Measurements from ENCODE around the gene STX16.

STX16 gene

DNA sequence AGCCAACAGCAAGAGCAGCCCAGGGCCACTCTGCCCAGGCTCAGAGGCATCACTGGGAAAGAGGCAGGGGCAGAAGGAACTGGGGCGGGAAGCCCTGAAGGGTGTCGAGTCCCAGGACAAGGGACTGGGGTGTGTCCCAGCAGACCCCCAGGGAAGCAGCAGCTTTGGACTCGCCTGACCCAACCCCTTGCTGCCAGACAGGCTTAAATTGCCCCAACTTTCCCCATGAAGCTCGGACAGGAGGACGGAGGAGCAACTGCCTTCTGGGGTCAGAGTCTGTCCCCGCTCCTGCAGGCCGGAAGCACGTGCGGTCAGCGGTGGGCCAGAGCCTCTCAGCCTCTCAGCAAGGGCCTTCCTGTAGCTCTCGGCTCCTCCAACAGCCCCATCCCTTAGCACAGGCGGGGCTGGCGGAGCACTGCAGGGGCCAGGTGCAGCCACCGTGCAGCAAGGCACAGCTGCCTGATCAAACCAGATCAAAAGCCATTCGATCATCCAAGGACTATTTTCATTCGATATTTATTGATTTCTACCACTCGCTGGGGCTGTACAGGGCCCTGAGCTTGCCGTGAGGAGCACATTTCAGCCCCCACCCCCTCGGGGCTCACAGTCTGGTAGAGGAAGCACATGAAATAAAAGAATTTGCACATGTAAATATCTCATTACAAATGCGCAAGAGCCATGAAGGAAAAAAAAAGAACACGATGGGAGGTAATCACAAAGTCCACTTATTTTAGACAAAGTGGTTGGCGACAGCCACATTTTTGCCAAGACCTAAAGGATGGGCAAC is 31.8 kb upstream of the STX16 start:
- no peak for DNase-seq

DNA sequence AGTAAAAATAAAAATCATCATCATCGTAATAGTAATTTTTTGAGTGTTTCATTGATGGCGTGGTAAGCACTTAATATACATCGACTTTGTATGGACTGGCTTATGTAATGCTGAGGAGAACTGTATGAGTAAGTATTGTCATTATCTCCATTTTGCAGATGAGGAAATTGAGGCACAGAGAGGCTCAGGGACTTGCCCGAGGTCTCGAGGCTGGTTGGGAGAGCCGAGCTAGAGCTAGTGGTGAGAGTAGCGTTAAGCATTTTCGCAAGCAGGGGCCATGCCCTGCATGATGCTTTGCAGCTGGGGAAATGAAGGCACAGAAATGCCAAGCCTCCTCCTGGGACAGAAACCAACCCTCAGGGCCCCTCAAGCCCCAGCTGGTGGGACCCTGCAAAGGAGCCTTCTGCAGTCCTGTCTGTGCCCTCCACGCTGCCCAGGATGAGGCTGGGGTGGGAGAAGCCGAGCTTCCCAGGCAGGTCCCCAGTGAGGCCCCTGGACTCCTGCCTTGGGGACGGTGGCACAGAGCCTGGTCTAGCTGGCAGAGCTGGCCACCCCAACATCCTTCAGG is 31.1 kb upstream of the STX16 start:
- DNase-seq: no peak

GRCh38 chr20:58621906-58622548 is 29.1 kb upstream of the STX16 start:
- no peak for DNase-seq

- no peak for DNase-seq
Observed at GRCh38 chr20:58622671-58623578, 28.2 kb upstream of the STX16 start.

DNA sequence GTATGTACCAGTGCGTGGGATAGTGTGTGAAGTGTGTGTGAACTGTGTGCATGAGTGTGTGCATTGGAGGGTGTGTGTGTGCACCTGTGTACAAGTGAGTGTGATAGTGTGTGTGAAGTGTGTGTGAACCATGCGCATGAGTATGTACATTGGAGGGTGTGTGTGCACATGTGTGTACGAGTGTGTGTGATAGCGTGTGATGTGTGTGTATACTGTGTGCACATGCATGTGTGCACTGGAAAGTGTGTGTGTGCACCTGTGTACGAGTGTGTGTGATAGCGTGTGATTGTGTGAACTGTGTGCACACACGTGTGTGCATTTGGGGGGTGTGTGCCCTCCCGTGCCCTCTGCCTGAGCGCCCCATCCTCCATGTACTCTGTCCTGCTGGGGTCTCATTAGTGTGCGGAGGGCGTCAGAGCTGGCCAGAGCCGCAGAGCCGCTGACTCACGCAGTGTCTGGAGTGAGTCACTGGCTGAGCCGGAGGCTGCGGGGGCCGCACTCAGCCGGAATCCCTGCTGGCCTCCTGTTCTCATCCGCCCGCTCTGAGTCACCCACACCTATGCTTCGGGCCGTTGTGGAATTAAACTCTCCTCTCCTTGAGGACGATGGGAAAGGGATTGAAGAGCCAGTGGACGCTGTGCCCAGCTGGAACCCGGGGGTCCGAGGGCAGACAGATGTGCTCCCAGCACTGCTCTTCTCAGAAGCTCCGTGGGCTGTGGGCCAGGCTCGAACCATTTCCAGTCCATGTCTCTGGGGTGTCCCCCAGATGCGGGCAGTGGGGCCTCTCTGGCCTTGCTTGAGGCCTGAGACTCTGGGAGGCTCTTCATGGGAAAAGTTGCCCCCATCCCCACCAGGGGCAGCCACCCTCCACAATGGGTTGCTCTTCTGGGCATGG is 27.3 kb upstream of the STX16 start:
- DNase-seq: no peak

GRCh38 chr20:58624687-58625086 is 26.4 kb upstream of the STX16 start:
- DNase-seq: no peak

GRCh38 chr20:58625585-58625984 is 25.5 kb upstream of the STX16 start:
- no peak for DNase-seq

DNA sequence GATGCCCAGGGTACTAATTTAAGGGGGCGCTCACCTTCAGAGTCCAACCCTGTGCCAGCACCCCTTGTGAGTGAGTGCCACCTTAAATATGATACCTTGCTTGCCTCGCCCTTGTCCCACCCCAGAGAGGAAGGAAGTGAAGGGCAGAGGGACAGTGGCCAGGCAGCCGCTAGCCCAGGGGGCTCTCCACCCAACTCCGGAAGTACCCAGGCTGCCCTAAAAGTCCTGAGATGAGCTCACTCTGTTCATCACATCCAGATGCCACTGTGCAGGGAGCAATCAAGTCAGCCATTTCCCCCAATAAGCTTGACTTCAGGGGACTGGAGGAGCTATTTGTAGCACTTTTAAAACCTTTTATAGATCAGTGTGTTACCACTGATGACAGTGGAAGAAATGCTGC is 25.0 kb upstream of the STX16 start:
- no peak for DNase-seq

DNA sequence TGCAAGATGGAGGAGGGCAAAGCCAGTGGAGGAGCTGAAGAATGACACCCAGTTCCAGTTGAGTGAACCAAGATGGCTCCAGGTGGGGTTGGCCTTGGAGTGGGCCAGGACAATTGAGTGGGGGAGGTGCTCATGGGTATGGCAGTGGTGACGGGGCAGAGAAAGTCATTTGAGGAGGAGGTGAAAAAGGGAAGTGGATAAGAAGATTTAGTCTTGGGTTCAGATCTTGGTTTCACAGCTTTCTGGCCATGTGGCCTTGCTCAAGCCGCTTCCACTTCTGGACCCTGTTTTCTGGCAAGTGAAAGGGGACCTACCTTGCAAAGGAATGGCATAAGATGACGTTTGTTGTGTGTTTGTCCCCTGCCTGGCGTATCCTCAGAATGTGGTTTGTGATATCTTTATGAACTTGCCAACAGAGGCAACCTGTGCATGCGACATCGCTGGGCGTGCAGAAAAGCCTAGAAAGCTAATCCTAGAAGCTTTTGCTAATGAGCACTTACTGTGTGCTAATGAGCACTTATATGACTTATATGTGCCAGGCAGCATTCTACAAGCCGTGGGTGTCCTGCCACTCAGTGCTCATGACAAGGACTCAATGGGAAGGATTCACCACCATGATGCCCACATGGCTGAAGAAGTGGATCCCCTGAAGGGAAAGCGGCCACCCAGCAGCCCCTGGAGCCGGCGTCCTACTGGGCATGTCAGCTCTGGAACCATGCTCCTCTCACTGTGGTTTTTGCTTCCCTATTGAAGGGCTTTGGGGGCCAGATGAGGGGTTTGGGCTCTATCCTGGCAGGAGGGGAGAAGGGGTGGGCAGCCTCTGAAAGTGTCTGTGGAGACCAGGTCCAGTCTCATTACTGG is 23.6 kb upstream of the STX16 start:
- DNase-seq: no peak

- no peak for DNase-seq
Observed at GRCh38 chr20:58628491-58629214, 22.4 kb upstream of the STX16 start.

GRCh38 chr20:58629215-58629580 is 21.9 kb upstream of the STX16 start:
- DNase-seq: no peak

GRCh38 chr20:58630063-58630462 is 21.0 kb upstream of the STX16 start:
- no peak for DNase-seq

DNA sequence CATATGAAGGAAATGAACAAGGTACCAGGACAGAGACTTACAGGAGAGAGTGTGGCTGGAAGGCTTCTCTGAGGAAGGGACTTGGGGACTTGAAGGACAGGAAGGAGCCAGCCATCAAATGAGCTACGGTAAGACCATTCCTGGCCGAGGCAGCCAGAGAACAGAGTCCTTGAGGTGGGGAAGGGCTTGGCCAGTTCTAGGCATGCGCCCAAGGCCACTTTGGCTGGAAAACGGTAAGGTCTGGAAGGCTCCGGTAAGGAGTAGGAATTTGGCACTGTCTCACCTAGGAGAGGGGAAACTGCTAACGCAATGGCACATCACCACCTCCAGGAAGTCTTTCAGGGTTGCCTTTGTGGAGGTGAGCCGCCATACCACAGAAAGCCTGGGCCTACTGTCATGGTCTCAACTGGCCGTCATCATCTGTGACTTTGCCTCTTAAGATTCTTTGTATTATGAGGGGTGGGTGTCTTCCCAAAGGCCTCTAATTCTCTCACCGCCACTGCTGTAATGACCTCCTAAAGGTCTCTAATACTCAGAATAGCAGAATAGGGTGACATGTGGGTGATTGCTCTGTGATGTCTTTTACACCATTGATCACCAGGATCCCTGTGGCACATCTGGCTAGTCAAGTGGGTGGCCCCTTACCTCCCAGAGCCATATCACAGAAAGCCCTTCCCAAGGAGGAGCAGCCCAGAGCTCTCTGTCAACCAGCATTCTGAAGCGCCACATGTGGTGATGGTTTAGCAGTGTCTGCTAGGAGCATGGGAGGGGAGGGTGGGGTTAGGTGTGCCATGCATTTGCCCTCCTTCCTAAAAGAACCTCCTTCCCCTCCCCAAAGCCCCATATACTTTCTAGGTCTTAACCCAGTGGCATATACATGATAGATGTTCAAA is 17.7 kb upstream of the STX16 start:
- no peak for DNase-seq

DNA sequence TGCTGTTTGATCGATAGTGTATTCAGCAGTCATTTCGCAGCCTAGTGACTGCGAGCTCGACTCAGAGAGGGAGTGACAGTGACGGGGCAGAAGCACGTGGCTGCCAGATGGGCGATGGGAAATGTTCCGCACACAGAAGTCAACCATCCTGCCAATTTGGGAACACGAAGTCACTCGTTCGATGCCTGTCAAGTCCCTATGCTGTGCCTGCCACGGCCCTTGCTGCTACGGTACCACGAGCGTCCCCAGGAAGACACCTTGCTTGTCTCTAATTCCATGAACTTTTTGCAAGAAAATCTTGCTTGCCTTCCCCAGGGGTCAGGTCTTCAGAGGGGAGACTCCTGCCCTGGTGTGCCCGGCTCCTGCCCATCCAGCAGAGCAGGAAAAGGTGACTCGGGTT is 17.0 kb upstream of the STX16 start:
- DNase-seq: no peak

DNA sequence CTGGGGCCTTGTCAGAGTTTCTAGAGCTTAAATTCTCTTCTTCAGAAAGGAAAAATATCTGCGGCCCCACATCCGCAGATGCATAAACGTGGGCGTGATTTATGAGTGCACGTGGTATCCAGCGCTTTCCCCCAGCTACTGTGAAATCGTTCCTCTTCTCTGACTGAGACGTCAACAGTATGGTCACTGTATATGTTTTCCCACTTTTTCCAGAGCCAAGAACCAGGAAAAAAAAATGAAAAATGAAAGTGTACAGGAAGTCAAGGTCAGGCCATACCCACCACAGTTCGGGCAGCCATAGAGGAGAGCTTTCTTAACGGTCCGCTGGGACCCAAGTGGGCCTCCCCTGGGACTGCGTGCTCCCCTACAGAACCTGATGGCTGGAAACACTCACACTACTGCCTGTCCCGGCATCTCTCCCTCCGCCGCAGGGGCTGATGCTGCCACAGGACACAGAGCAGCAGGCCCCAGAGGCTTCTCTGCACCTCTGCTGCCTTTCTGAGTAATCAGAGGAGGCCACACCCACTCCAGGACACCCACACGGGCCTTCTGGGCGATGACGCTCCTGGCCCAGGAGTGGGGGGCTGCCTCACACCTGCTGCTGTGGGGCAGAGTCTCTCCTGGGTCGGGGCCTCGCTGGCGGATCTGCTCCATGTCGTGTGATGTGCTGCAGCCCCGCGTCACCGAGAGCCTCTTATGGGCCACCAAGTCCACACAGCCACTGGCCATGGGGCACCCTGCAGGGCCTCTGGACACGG is 16.4 kb upstream of the STX16 start:
- no peak for DNase-seq

- DNase-seq: no peak
Observed at GRCh38 chr20:58635279-58635665, 15.8 kb upstream of the STX16 start.

- DNase-seq: no peak
Observed at GRCh38 chr20:58636396-58636982, 14.6 kb upstream of the STX16 start.

- no peak for DNase-seq
Observed at GRCh38 chr20:58636983-58637421, 14.1 kb upstream of the STX16 start.

All from hematopoietic multipotent progenitor cell treated with erythropoietin and hydrocortisone succinate and interleukin-3 and kit ligand, for 4 days (in vitro differentiated cells).